Activated T-helper 1 cell treated with anti-CD3 and anti-CD28 coated beads, Interleukin-12 subunit alpha, Interleukin-12 subunit beta, Interleukin-2, Interleukin-4 antibody, amounts not matched to agents 30 ng/mL and 10 ng/mL and 1 ng/mL, durations not matched to agents 14 hours and 24 hours and 36 hours (primary cell): ENCODE results near the gene C20orf144. TPM values are rescaled to one million over a fixed set of nuclear protein-coding genes. Genes with fewer than 3 reads are reported as not detected.
"Not testable (repeated sequence)": the region's sequence is repeated elsewhere in the genome, so short reads cannot be mapped to it uniquely, and the experiment has no call there.

ENCODE experiments used
- DNase-seq: peaks from one replicate; pipeline ENCODE4 v3.0.0; 2021; ENCODE audit warnings: low spot score
- H3K27ac Mint-ChIP-seq: one replicate; pipeline ENCODE4 v1.8.0; 2021; ENCODE audit warnings: mild to moderate bottlenecking, mixed read lengths
- H3K27me3 Mint-ChIP-seq: one replicate; pipeline ENCODE4 v1.8.0; 2022; ENCODE audit warnings: mild to moderate bottlenecking, moderate library complexity, mixed read lengths; ENCODE audit not compliant: insufficient read depth
- H3K36me3 Mint-ChIP-seq: one replicate; pipeline ENCODE4 v1.8.0; 2021; ENCODE audit warnings: low read depth, mixed read lengths
- H3K4me1 Mint-ChIP-seq: one replicate; pipeline ENCODE4 v1.8.0; 2021; ENCODE audit warnings: low read depth, mixed read lengths
- H3K4me3 Mint-ChIP-seq: one replicate; pipeline ENCODE4 v1.8.0; 2021; ENCODE audit warnings: mild to moderate bottlenecking, moderate library complexity, mixed read lengths
- H3K9me3 Mint-ChIP-seq: one replicate; pipeline ENCODE4 v1.8.0; 2021; ENCODE audit warnings: mixed read lengths
- intact Hi-C: fragments of 100-400 bp; cut with micrococcal nuclease; formaldehyde crosslinking; loops from one replicate; pipeline ENCODE4 v1.15.1; 2024
- total RNA-seq: library from RNA; stranded (reverse); gene quantifications from 2 replicates; pipeline ENCODE4 v1.2.3, GENCODE V29; 2022

C20orf144 gene
- 0.22 and 0.29 TPM in 2 replicates for total RNA-seq

DNA sequence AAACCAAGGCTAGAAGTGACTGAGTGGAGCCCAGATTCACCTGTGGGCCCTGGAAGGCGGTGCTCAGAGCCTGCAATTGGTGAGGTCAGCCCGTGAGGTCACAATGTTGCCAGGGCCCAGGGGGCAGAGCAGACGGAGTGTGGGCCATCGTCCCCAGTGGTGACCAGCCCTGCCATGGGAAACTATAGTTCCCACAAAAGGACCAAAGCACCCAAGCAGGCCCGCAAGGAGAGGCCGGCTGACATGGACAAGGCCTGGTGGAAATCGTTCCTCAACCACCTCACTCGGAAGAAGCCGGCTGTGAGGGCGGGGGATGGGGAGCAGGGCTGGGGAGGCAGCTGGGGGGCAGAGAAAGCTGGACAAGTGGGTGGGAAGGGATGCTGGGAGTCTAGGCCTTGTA, at the start of gene C20orf144:
Gene C20orf144 (plus strand): TSS at position 156 of the 400 bp plus-strand sequence. CDS start 19 bp downstream, at position 175.
- H3K4me3 Mint-ChIP-seq = peak within 1 kb of the TSS; percentile 86
- H3K27ac Mint-ChIP-seq = peak within 1 kb of the TSS; percentile 89
- peaks cover 7% of the 10 kb centered on the region for H3K36me3 Mint-ChIP-seq
- no peak for DNase-seq
- H3K4me1 Mint-ChIP-seq = peaks cover 26% of the 10 kb centered on the region
- intact Hi-C loops = loop anchor here (10.0 kb wide), 1 partner anchor 287 kb away; no protein-coding TSS in a partner anchor
- H3K9me3 Mint-ChIP-seq = no peaks in the 10 kb centered on the region
- no peaks in the 10 kb centered on the region for H3K27me3 Mint-ChIP-seq

DNA sequence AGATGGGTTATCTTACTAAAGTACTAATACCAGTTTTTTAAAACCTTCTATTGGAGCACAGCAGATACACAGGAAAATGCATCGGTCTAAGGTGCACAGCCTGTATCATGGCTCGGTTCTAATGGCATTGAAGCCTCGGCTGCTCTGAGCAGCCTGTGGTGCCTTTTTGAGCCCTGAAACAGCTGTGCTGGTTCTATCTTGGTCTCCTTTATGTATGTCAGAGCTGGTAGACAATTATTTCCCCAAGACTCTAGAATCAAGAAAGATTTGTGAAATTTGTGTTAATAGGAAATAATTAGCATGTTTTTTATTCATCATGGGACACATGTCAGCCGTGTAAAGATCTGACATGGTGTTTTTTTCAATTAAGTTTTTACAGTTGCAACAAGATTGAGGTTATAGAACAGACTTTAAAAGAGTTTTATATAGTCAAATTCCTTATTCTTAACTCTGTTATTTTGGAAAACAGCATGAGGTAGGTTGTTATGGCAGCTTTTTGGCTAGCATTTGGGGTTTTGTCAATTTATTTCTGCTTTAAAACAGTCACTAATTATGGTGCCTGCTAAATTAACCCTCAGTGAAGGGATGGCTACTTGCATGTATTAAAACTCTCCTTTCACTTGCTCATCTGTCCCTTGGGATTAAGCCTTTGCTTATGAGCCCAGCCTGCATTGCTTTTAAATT, 40.3 kb upstream of the C20orf144 start:
- intact Hi-C loops = no loop called here
- Mint-ChIP-seq H3K4me1 (peaks cover 10% of the 10 kb centered on the region), H3K4me3 (no peak overlapping the region), H3K36me3 (peaks cover 20% of the 10 kb centered on the region), H3K27ac (no peak overlapping the region), H3K9me3 (no peaks in the 10 kb centered on the region), H3K27me3 (no peaks in the 10 kb centered on the region)
- DNase-seq = no peak

DNA sequence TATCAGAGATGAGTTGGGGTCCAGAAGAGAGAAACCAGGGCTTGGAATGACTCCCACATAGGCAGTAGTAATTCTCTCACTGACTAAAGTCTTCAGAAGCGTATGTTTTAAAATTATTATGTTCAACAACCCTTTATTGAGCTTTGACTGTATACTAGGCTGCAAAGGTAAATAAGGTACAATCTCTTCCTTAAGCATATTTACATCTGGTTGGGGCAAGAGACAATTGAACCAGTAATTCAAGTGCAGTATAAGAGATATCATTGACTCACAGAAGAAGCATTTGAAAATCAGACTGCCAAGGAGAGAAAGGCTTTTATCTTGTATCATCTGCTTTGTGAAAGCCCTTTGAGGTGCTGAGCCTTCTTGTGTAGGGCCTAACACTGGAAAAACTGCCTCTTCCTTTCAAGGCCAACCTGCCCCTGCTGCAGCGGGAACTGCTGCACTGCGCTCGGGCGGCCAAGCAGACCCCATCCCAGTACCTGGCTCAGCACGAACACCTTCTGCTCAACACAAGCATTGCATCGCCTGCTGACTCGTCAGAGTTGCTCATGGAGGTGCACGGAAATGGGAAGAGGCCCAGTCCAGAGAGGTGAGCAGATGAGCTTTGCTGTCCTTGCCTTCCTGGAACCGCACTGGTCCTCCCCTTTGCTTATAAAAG, 39.3 kb upstream of the C20orf144 start:
- Mint-ChIP-seq H3K4me1 (peaks cover 10% of the 10 kb centered on the region), H3K27ac (no peak overlapping the region), H3K36me3 (peaks cover 18% of the 10 kb centered on the region), H3K4me3 (no peak overlapping the region), H3K27me3 (no peaks in the 10 kb centered on the region), H3K9me3 (no peaks in the 10 kb centered on the region)
- no peak for DNase-seq
- intact Hi-C loops = no loop called here

DNA sequence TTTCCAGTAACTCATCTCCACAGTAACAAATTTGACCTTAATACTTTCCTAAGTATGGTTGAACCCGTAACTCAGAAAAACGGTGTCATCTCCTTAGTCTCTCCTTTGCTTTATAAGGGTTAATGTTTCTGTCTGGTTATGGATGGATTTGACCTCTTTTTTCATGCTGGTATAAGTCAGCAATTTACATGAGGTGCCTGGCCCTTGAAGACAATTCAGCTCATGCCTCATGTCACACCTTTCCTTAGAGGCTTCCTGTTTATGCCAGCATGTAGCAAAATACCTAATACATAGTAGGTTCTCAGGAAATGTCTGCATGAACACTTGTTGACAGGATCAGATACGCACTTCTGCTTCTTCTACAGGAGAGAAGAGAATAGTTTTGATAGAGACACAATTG, 37.7 kb upstream of the C20orf144 start:
- no peak overlapping the region for H3K4me3 Mint-ChIP-seq
- H3K9me3 Mint-ChIP-seq = no peaks in the 10 kb centered on the region
- no peaks in the 10 kb centered on the region for H3K27me3 Mint-ChIP-seq
- peak overlapping the region; percentile 28 for H3K27ac Mint-ChIP-seq
- intact Hi-C loops = no loop called here
- H3K4me1 Mint-ChIP-seq = peaks cover 10% of the 10 kb centered on the region
- no peak for DNase-seq
- peaks cover 26% of the 10 kb centered on the region for H3K36me3 Mint-ChIP-seq

DNA sequence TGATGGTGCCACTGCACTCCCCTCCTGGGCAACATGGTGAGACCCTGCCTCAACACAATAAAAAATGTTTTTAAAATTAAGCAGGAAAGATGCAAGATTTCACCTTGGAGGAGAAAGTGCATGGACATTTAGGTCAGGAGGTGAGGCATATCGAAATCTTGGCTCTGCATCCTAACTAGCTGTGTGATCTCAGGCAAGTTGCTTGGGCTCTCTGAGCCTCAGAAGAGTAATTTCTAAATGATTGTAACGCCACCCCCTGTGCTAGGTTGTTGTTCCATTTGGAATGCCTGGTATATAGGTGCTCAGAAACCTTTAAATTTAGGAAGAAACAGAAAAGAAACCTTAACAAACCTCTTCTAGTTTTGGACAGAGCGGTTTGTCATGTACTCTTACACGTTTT, 35.9 kb upstream of the C20orf144 start:
- intact Hi-C loops = no loop called here
- Mint-ChIP-seq H3K4me1 (peaks cover 10% of the 10 kb centered on the region), H3K36me3 (peaks cover 34% of the 10 kb centered on the region), H3K9me3 (no peaks in the 10 kb centered on the region), H3K27ac (no peak overlapping the region), H3K4me3 (no peak overlapping the region), H3K27me3 (no peaks in the 10 kb centered on the region)
- no peak for DNase-seq

DNA sequence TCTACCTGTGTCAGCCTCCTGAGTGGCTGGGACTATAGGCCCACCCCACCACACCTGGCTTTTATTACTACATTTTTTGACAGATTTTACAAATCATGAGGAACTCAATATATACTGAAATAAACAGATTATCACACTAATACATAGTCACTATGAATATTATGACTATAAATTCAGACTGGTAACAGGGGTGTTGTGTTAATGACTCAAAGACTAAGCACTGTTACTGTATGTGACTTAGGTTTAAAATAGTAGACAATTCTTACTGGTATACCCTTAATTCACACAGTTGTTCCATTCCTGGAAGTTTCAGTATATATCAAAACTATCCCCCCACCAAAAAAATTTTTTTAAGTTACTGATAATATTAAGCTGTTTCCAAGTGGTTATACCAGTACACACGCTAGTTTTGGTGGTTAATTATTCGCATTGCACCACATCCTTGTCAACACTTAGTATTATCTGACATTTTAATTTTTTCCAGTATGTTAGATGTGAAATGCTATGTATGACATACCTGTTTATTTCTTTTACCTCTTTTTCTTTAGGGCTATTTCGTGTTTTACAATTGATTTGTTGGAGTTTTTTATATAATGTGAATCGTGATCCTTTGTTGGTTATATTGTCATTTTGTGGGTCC, 34.4 kb upstream of the C20orf144 start:
- Mint-ChIP-seq H3K9me3 (no peaks in the 10 kb centered on the region), H3K27ac (no peak overlapping the region)
- intact Hi-C loops = no loop called here

DNA sequence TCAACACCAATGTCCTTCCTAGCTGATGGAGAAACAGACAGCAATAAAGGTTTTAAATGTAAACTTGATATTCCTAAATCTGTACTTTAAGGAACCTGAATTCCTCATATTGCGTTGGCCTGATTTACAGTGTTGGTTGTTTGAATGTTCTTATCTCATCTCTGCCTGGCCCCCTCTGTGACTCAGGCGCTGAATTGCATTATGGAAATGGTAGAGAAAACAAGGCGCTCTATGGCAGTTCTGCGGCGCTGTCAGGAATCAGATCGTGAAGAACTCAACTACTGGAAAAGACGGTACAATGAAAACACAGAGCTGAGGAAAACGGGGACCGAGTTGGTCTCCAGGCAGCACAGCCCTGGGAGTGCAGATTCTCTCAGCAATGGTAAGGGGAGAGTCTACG, 32.6 kb upstream of the C20orf144 start:
- Mint-ChIP-seq H3K27me3 (no peaks in the 10 kb centered on the region), H3K27ac (no peak overlapping the region), H3K36me3 (peaks cover 30% of the 10 kb centered on the region), H3K4me3 (no peak overlapping the region), H3K9me3 (no peaks in the 10 kb centered on the region), H3K4me1 (peaks cover 10% of the 10 kb centered on the region)
- DNase-seq = no peak
- intact Hi-C loops = no loop called here

More for the DNA sequence above, 34.4 kb upstream of the C20orf144 start:
- Mint-ChIP-seq H3K36me3 (peaks cover 36% of the 10 kb centered on the region), H3K27me3 (no peaks in the 10 kb centered on the region), H3K4me1 (peaks cover 10% of the 10 kb centered on the region), H3K4me3 (no peak overlapping the region)
- DNase-seq = no peak

DNA sequence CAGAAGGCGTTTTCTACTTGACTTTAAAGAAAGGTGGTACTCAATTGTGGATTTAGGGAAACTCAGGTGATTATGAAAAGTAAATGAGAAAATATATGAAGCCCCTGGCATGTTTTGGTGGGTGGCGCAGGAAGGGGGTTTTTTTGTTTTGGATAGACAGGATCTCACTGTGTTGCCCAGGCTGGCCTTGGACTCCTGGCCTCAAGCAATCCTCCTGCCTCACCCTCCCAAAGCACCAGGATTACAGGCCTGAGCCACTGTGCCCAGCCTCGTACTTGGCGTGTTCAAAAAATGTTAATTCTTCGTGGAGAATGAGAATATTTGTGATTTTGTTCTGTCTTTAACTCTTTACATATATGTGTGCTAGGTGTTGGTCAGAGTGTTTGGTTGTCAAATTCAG, 32.1 kb upstream of the C20orf144 start:
- Mint-ChIP-seq H3K9me3 (no peaks in the 10 kb centered on the region), H3K36me3 (peaks cover 30% of the 10 kb centered on the region), H3K27ac (no peak overlapping the region), H3K4me3 (no peak overlapping the region), H3K4me1 (peaks cover 6% of the 10 kb centered on the region), H3K27me3 (no peaks in the 10 kb centered on the region)
- no peak for DNase-seq
- intact Hi-C loops = no loop called here

DNA sequence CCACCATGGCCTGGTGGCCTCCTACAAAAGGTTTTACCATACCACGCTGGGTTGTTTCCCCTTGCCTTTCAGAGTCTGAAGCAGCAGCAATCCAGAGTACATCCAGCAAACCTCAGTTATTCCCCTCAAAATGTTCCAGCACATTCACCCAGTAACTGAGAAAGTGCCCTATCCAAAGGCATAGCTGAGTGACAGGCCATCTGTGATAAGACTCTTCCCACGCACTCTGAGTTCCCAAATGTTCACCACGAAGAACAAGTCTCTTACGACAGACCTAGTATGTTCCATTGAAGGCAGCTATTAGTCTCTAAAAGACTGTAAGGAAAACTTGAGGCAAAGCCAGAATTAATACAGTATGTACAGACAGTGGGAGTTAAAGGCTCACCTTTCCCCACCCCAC, 31.6 kb upstream of the C20orf144 start:
- H3K4me3 Mint-ChIP-seq = no peak overlapping the region
- no peaks in the 10 kb centered on the region for H3K9me3 Mint-ChIP-seq
- no peak overlapping the region for H3K27ac Mint-ChIP-seq
- peaks cover 27% of the 10 kb centered on the region for H3K36me3 Mint-ChIP-seq
- no peaks in the 10 kb centered on the region for H3K27me3 Mint-ChIP-seq
- intact Hi-C loops = no loop called here
- peaks cover 5% of the 10 kb centered on the region for H3K4me1 Mint-ChIP-seq
- DNase-seq = no peak

DNA sequence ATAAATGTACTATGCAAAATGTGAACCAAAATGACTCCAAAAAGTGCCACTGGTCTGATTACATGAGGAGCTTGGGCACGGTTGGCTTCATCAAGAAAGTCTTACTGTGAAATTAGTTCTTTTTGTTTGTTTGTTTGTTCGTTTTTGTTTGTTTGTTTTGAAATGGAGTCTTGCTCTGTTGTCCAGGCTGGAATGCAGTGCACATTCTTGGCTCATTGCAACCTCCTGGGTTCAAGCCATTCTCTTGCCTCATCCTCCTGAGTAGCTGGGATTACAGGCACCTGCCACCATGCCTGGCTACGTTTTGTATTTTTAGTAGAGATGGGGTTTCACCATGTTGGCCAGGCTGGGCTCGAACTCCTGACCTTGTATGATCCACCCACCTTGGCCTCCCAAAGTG, 30.2 kb upstream of the C20orf144 start:
- H3K27me3 Mint-ChIP-seq, H3K27ac Mint-ChIP-seq, H3K4me1 Mint-ChIP-seq, H3K9me3 Mint-ChIP-seq, intact Hi-C loops, H3K4me3 Mint-ChIP-seq, DNase-seq: not testable (repeated sequence)
- H3K36me3 Mint-ChIP-seq = peaks cover 29% of the 10 kb centered on the region

DNA sequence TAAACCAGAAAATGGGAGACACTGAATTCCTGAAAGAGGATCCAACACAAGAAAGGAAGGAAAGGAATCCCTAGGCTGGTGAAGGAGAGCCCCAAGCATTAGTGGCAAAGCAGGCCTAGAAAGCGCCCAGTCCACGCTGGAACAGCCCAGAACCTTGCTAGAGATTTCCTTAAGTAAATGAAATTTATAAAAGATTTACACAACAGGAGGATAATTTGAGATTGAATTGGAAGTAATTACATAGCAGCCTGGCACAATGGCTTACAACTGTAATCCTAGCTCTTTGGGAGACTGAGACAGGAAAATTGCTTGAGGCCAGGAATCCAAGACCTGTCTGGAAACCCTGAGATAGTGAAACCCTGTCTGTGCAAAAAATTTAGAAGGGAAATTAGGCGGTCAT, 26.8 kb upstream of the C20orf144 start:
- no peaks in the 10 kb centered on the region for H3K27me3 Mint-ChIP-seq
- H3K9me3 Mint-ChIP-seq = no peaks in the 10 kb centered on the region
- H3K4me1 Mint-ChIP-seq = peaks cover 5% of the 10 kb centered on the region
- intact Hi-C loops = no loop called here
- H3K4me3 Mint-ChIP-seq = no peak overlapping the region
- H3K27ac Mint-ChIP-seq = no peak overlapping the region
- DNase-seq = no peak
- H3K36me3 Mint-ChIP-seq = peaks cover 25% of the 10 kb centered on the region

DNA sequence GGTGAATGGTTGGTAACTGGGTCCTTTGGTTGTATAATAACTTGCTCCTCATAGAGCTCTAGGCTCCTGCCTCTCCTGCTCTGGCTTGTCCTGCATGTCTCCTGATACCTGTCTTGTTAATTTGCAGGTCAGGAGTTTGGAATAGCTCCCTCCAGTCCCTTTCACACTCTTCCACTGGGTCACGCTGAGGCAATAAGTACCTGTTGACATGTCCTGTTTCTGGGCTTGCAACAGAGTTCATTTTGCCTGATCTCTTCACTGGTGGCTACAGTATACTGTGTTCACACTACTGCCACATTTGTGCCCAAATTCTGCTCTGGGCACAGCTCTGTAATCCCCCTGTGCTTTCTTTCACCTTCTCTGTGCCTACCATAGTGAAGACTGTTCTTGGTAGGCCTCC, 25.4 kb upstream of the C20orf144 start:
- Mint-ChIP-seq H3K4me1 (peaks cover 5% of the 10 kb centered on the region), H3K27ac (no peak overlapping the region), H3K9me3 (no peaks in the 10 kb centered on the region), H3K27me3 (no peaks in the 10 kb centered on the region), H3K36me3 (peaks cover 29% of the 10 kb centered on the region), H3K4me3 (no peak overlapping the region)
- no peak for DNase-seq
- intact Hi-C loops = no loop called here

DNA sequence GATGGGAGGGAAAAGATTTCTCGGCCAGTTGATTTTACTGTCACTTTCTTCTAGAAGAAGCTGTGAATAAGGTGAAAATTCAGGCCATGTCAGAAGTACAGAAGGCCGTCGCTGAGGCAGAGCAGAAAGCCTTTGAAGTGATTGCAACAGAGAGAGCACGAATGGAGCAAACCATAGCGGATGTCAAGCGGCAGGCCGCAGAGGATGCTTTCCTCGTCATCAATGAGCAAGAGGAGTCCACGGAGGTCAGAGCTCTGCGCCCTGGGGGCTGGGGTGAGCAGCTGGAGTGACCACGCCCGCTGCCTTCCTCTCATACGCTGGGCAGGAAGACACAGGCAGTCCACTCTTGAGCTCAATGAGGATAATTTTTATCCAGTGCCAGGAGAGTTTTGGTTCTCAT, 21.8 kb upstream of the C20orf144 start:
- DNase-seq = no peak
- Mint-ChIP-seq H3K36me3 (peaks cover 24% of the 10 kb centered on the region), H3K9me3 (no peaks in the 10 kb centered on the region), H3K4me1 (no peaks in the 10 kb centered on the region), H3K27me3 (no peaks in the 10 kb centered on the region), H3K27ac (no peak overlapping the region), H3K4me3 (no peak overlapping the region)
- intact Hi-C loops = no loop called here
